Activated T-cell treated with anti-CD3 and anti-CD28 coated beads for 24 hours (primary cell): Measurements from ENCODE around the gene GUCA1A.
"Not testable (repeated sequence)": the region's sequence is repeated elsewhere in the genome, so short reads cannot be mapped to it uniquely, and the experiment has no call there.

Experiments used
- DNase-seq: peaks from one replicate; pipeline ENCODE4 v3.0.0-alpha.2; 2020; ENCODE audit warnings: low read depth

Gene GUCA1A

GRCh38 chr6:42210551-42210950, 37.4 kb downstream of the GUCA1A start:
- no peak for DNase-seq

- no peak for DNase-seq
These were observed 38.6 kb downstream of the GUCA1A start for GRCh38 chr6:42211726-42212125.

- DNase-seq, result no peak
These were observed 39.3 kb downstream of the GUCA1A start for GRCh38 chr6:42212442-42212841.

- not testable (repeated sequence) for DNase-seq
These were observed 43.3 kb downstream of the GUCA1A start for GRCh38 chr6:42216495-42216894.

GRCh38 chr6:42217157-42217518, 44.0 kb downstream of the GUCA1A start:
- DNase-seq, result no peak

- DNase-seq, result peak; percentile 85
These were observed 44.6 kb downstream of the GUCA1A start, which contains the start of gene MRPS10 for GRCh38 chr6:42217519-42218367. Gene MRPS10 (minus strand): TSS chr6:42217861. CDS start chr6:42217849, 12 bp downstream.

GRCh38 chr6:42220807-42221206, 47.6 kb downstream of the GUCA1A start:
- no peak for DNase-seq

- DNase-seq, result no peak
These were observed 48.4 kb downstream of the GUCA1A start for GRCh38 chr6:42221546-42221945.

GRCh38 chr6:42222448-42222847, 49.3 kb downstream of the GUCA1A start:
- DNase-seq, result no peak

- DNase-seq, result no peak
These were observed 51.3 kb downstream of the GUCA1A start for GRCh38 chr6:42224222-42225028.

GRCh38 chr6:42225029-42225339, 51.8 kb downstream of the GUCA1A start:
- DNase-seq, result no peak

GRCh38 chr6:42225419-42225818, 52.3 kb downstream of the GUCA1A start:
- no peak for DNase-seq

- no peak for DNase-seq
These were observed 53.0 kb downstream of the GUCA1A start for GRCh38 chr6:42226161-42226611.

GRCh38 chr6:42226645-42227143, 53.5 kb downstream of the GUCA1A start:
- DNase-seq, result no peak

GRCh38 chr6:42227173-42227850, 54.1 kb downstream of the GUCA1A start:
- no peak for DNase-seq

GRCh38 chr6:42228305-42228704, 55.1 kb downstream of the GUCA1A start:
- DNase-seq, result no peak
